ENCODE data around the gene ZSCAN5C.

- TF ChIP-seq CTCF (IDR thresholded peaks at IDR 0.05) (no peak), POLR2A (IDR thresholded peaks at IDR 0.05) (no peak)
Observed at GRCh38 chr19:56152644-56153043, 49.4 kb upstream of the ZSCAN5C start.

Measured in Peyer's patch (tissue), 4 donors.